Liver (tissue), 9 donors: Measurements from ENCODE around the gene C18orf54. TPM values are rescaled to one million over a fixed set of nuclear protein-coding genes. Genes with fewer than 3 reads are reported as not detected.

Experiments used
- DNase-seq: peaks from one replicate; pipeline ENCODE4 v3.0.0-alpha.2; 2017; ENCODE audit warnings: low spot score
- H3K27ac ChIP-seq, 2 donors: one replicate each; pipeline ENCODE4 v1.7.0; 2013; ENCODE audit warnings: inconsistent platforms in 2 of 2, low read length in 2 of 2, control low read depth in 1 of 2, low read depth in 1 of 2, mild to moderate bottlenecking in 1 of 2
- H3K27me3 ChIP-seq, 4 donors: one replicate each; pipeline versions ENCODE4 v1.6.1 to v1.7.0; 2013; ENCODE audit warnings: low read length in 3 of 4, inconsistent platforms in 1 of 4, mild to moderate bottlenecking in 1 of 4, moderate library complexity in 1 of 4; ENCODE audit not compliant: control insufficient read depth in 4 of 4, insufficient read depth in 4 of 4
- H3K36me3 ChIP-seq, 4 donors: one replicate each; pipeline versions ENCODE4 v1.6.1 to v1.7.0; 2013; ENCODE audit warnings: low read length in 3 of 4, mild to moderate bottlenecking in 3 of 4, low read depth in 1 of 4, moderate library complexity in 1 of 4; ENCODE audit not compliant: control insufficient read depth in 4 of 4, insufficient read depth in 3 of 4
- H3K4me1 ChIP-seq, 4 donors: one replicate each; pipeline versions ENCODE4 v1.6.1 to v1.7.0; 2013; ENCODE audit warnings: low read length in 3 of 4, mild to moderate bottlenecking in 3 of 4, moderate library complexity in 1 of 4; ENCODE audit not compliant: control insufficient read depth in 4 of 4, insufficient read depth in 4 of 4
- H3K4me3 ChIP-seq, 3 donors: one replicate each; pipeline versions ENCODE4 v1.6.1 to v1.7.0; 2013; ENCODE audit warnings: low read length in 3 of 3, control low read depth in 1 of 3, low read depth in 1 of 3, mild to moderate bottlenecking in 1 of 3
- H3K9ac ChIP-seq, 2 donors: one replicate each; pipeline ENCODE4 v1.7.0; 2013; ENCODE audit warnings: low read length in 2 of 2, mild to moderate bottlenecking in 2 of 2, moderate library complexity in 2 of 2, control low read depth in 1 of 2, low read depth in 1 of 2
- H3K9me3 ChIP-seq, 4 donors: one replicate each; pipeline versions ENCODE4 v1.6.1 to v1.7.0; 2013; ENCODE audit warnings: low read length in 3 of 4; ENCODE audit not compliant: control insufficient read depth in 4 of 4
- FOXA1 ChIP-seq: IDR thresholded peaks from 2 replicates; pipeline ENCODE4 v1.6.1; 2016; ENCODE audit warnings: antibody characterized with exemption
- FOXA2 ChIP-seq: IDR thresholded peaks from 2 replicates; pipeline ENCODE4 v1.6.1; 2016; ENCODE audit warnings: antibody characterized with exemption
- GABPA ChIP-seq, 2 donors: IDR thresholded peaks in 1 of 2; conservative IDR thresholded peaks in 1 of 2; 2 replicates each; pipeline ENCODE4 v1.6.1; 2016; ENCODE audit warnings: antibody characterized with exemption in 2 of 2, mild to moderate bottlenecking in 1 of 2, moderate library complexity in 1 of 2
- HNF4A ChIP-seq, 2 donors: conservative IDR thresholded peaks; 2 replicates each; pipeline ENCODE4 v1.6.1; 2016; ENCODE audit warnings: antibody characterized with exemption in 2 of 2, mild to moderate bottlenecking in 2 of 2
- HNF4G ChIP-seq: IDR thresholded peaks from 2 replicates; pipeline ENCODE4 v1.6.1; 2016; ENCODE audit warnings: antibody characterized with exemption
- JUND ChIP-seq, 2 donors: IDR thresholded peaks; 2 replicates each; pipeline ENCODE4 v1.6.1; 2016; ENCODE audit warnings: antibody characterized with exemption in 2 of 2
- NR2F2 ChIP-seq: IDR thresholded peaks from 2 replicates; pipeline ENCODE4 v1.6.1; 2016; ENCODE audit warnings: antibody characterized with exemption
- RAD21 ChIP-seq, 2 donors: IDR thresholded peaks; 2 replicates each; pipeline ENCODE4 v1.6.1; 2016; ENCODE audit warnings: antibody characterized with exemption in 2 of 2, mild to moderate bottlenecking in 2 of 2
- RXRA ChIP-seq, 2 donors: IDR thresholded peaks; 2 replicates each; pipeline ENCODE4 v1.6.1; 2017 to 2018; ENCODE audit warnings: antibody characterized with exemption in 2 of 2, mild to moderate bottlenecking in 1 of 2
- SP1 ChIP-seq: IDR thresholded peaks from 2 replicates; pipeline ENCODE4 v1.6.1; 2018; ENCODE audit warnings: antibody characterized with exemption, mild to moderate bottlenecking
- YY1 ChIP-seq: IDR thresholded peaks from 2 replicates; pipeline ENCODE4 v1.6.1; 2016; ENCODE audit warnings: antibody characterized with exemption, mild to moderate bottlenecking
- WGBS: extraction: QIAGEN DNeasy Blood & Tissue Kit; methylation state at CpG from one replicate; pipeline ENCODE4 v1.1.7; 2013; 5-methylcytosine and 5-hydroxymethylcytosine counted together
- polyA plus RNA-seq, 2 donors: library from polyadenylated mRNA; stranded (reverse) in 1 of 2; unstranded in 1 of 2; fragments of 200-250 nt in 1 of 2; fragments of >200 nt in 1 of 2; fragmentation: Nextera tagmentation in 1 of 2; extraction: Ambion mirVana in 1 of 2; gene quantifications; one replicate each; pipeline versions ENCODE4 v1.2.1 to v1.2.3, GENCODE V29; 2013 to 2015
- total RNA-seq, 2 donors: library from RNA; depleted of rRNA; stranded (reverse); fragments of >200 nt; gene quantifications; one replicate each; pipeline ENCODE4 v1.2.3, GENCODE V29; 2014
- TF ChIP-seq, protein P1 (sequence below): IDR thresholded peaks from 2 replicates; pipeline ENCODE4 v1.6.1; 2016; ENCODE audit warnings: antibody characterized with exemption
- TF ChIP-seq, protein P2 (sequence below): IDR thresholded peaks from 2 replicates; pipeline ENCODE4 v1.6.1; 2016; ENCODE audit warnings: antibody characterized with exemption, mild to moderate bottlenecking
- donor health status: healthy.
- donor health status: healthy.
- donor health status: healthy.
- donor health status: healthy.
- donor health status: healthy.

Gene C18orf54
- total and polyA plus RNA-seq, 4 donors: 0.21 to 4.9 (median 0.33) TPM

DNA sequence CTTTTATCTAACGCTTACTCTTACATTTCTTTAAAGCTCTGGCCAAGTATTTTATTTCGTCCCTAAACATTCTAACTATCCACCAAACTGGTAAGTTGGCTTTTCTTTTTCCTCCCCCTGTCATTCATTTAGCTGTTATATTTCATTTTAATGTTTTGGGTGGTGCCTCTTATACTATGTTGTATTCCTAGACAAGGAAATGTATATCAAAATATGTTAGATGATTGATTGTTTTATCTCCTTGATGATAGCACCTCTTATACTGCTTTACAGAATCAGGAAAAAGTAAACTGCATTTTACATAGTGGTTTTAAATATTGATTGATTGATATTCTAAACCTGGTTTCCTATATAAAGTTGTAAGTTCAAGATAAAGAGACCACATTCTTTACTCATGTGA, 23.9 kb downstream of the C18orf54 start:
- no peak for TF ChIP-seq NR2F2
- no peak for TF ChIP-seq HNF4G
- no peak for TF ChIP-seq YY1
- no peak for TF ChIP-seq GABPA (IDR thresholded peaks at IDR 0.05 in 1 of 2, conservative IDR thresholded peaks at IDR 0.05 in 1 of 2)
- TF ChIP-seq RXRA (IDR thresholded peaks at IDR 0.05): no peak
- no peak for TF ChIP-seq RAD21 (IDR thresholded peaks at IDR 0.05)
- TF ChIP-seq, protein P1, sequence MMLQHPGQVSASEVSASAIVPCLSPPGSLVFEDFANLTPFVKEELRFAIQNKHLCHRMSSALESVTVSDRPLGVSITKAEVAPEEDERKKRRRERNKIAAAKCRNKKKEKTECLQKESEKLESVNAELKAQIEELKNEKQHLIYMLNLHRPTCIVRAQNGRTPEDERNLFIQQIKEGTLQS: no peak
- no peak for TF ChIP-seq SP1
- TF ChIP-seq, protein P2, sequence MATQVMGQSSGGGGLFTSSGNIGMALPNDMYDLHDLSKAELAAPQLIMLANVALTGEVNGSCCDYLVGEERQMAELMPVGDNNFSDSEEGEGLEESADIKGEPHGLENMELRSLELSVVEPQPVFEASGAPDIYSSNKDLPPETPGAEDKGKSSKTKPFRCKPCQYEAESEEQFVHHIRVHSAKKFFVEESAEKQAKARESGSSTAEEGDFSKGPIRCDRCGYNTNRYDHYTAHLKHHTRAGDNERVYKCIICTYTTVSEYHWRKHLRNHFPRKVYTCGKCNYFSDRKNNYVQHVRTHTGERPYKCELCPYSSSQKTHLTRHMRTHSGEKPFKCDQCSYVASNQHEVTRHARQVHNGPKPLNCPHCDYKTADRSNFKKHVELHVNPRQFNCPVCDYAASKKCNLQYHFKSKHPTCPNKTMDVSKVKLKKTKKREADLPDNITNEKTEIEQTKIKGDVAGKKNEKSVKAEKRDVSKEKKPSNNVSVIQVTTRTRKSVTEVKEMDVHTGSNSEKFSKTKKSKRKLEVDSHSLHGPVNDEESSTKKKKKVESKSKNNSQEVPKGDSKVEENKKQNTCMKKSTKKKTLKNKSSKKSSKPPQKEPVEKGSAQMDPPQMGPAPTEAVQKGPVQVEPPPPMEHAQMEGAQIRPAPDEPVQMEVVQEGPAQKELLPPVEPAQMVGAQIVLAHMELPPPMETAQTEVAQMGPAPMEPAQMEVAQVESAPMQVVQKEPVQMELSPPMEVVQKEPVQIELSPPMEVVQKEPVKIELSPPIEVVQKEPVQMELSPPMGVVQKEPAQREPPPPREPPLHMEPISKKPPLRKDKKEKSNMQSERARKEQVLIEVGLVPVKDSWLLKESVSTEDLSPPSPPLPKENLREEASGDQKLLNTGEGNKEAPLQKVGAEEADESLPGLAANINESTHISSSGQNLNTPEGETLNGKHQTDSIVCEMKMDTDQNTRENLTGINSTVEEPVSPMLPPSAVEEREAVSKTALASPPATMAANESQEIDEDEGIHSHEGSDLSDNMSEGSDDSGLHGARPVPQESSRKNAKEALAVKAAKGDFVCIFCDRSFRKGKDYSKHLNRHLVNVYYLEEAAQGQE: no peak
- TF ChIP-seq JUND (IDR thresholded peaks at IDR 0.05): no peak
- TF ChIP-seq FOXA1: no peak
- Histone ChIP-seq H3K36me3 (peaks cover 0 to 2% (median 0%) of the 10 kb centered on the region in 4 donors), H3K9me3 (no peaks in the 10 kb centered on the region), H3K27ac (no peak overlapping the region), H3K4me1 (no peaks in the 10 kb centered on the region), H3K4me3 (no peak overlapping the region), H3K27me3 (no peaks in the 10 kb centered on the region), H3K9ac (no peak overlapping the region)
- DNase-seq: no peak
- WGBS: 73% methylated on average over 2 of the region's 2 CpGs

DNA sequence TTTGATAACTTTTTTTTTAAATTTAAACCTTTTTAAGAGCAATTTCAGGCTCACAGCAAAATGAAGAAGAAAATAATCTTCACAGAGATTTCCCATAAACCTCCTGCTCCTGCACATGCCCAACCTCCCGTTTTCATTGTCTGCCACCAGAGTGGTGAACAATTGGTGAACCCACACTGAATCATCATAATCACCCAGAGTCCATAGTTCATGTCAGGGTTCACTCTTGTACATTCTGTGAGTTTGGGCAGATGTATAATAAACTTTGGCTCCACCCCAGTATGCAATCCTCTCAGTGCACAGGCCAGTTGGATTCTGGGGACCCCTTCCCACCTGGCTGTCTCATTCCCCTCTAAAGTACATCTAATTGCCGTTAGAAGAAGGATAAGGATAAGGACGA, 24.4 kb downstream of the C18orf54 start:
- Histone ChIP-seq H3K9ac (no peak overlapping the region), H3K36me3 (peaks cover 0 to 2% (median 0%) of the 10 kb centered on the region in 4 donors), H3K9me3 (no peaks in the 10 kb centered on the region), H3K4me1 (no peaks in the 10 kb centered on the region), H3K4me3 (no peak overlapping the region), H3K27me3 (no peaks in the 10 kb centered on the region), H3K27ac (no peak overlapping the region)
- TF ChIP-seq FOXA2 (no peak), FOXA1 (no peak), YY1 (no peak), JUND (IDR thresholded peaks at IDR 0.05) (no peak), HNF4A (conservative IDR thresholded peaks at IDR 0.05) (no peak), HNF4G (no peak), NR2F2 (no peak)
- TF ChIP-seq, protein P1: no peak
- TF ChIP-seq, protein P2: no peak
- 81% methylated on average over 3 of the region's 3 CpGs for WGBS
- no peak for DNase-seq
